SK-N-SH (cell line): ENCODE measurements around the gene MTUS2.

Experiments used
- EP300 ChIP-seq, 2 experiments: IDR thresholded peaks; 2 replicates each; pipeline versions ENCODE4 v1.4.0 to v1.6.1; 2012; ENCODE audit warnings: borderline replicate concordance in 1 of 2, low read depth in 1 of 2, low read length in 1 of 2
- FOSL2 ChIP-seq: IDR thresholded peaks from 2 replicates; pipeline ENCODE4 v1.4.0; 2012; ENCODE audit warnings: low read depth, mild to moderate bottlenecking, moderate library complexity, borderline replicate concordance
- FOXM1 ChIP-seq: IDR thresholded peaks from 2 replicates; pipeline ENCODE4 v1.4.0; 2012; ENCODE audit warnings: low read depth, mild to moderate bottlenecking
- GABPA ChIP-seq: IDR thresholded peaks from 2 replicates; pipeline ENCODE4 v1.4.0; 2012; ENCODE audit warnings: low read depth, mild to moderate bottlenecking
- MEF2A ChIP-seq: IDR thresholded peaks from 2 replicates; pipeline ENCODE4 v1.4.0; 2012; ENCODE audit warnings: low read depth, borderline replicate concordance
- POLR2AphosphoS5 ChIP-seq: IDR thresholded peaks from 2 replicates; pipeline ENCODE4 v1.6.1; 2012; ENCODE audit warnings: low read depth, low read length
- SIN3A ChIP-seq: IDR thresholded peaks from 2 replicates; pipeline ENCODE4 v1.6.1; 2012; ENCODE audit warnings: low read depth, mild to moderate bottlenecking, low read length, moderate library complexity, borderline replicate concordance
- SMC3 ChIP-seq: IDR thresholded peaks from 2 replicates; pipeline ENCODE4 v1.6.1; 2012; ENCODE audit warnings: low read depth, low read length, improper control_type of control experiment
- TEAD4 ChIP-seq: IDR thresholded peaks from 2 replicates; pipeline ENCODE4 v1.4.0; 2012; ENCODE audit warnings: mild to moderate bottlenecking, borderline replicate concordance; ENCODE audit not compliant: insufficient read depth
- TF ChIP-seq, protein P1 (sequence below): IDR thresholded peaks from 2 replicates; pipeline ENCODE4 v1.6.1; 2012; ENCODE audit warnings: mild to moderate bottlenecking, low read depth, low read length, moderate library complexity
- TF ChIP-seq, protein P2 (sequence below): fragments of 200-600 bp; sonication (generic); IDR thresholded peaks from 2 replicates; pipeline ENCODE4 v1.6.1; 2017; ENCODE audit warnings: antibody characterized with exemption, mild to moderate bottlenecking, moderate library complexity
- TF ChIP-seq, protein P3 (sequence below): IDR thresholded peaks from 2 replicates; pipeline ENCODE4 v1.4.0; 2012; ENCODE audit warnings: low read depth, borderline replicate concordance

DNA sequence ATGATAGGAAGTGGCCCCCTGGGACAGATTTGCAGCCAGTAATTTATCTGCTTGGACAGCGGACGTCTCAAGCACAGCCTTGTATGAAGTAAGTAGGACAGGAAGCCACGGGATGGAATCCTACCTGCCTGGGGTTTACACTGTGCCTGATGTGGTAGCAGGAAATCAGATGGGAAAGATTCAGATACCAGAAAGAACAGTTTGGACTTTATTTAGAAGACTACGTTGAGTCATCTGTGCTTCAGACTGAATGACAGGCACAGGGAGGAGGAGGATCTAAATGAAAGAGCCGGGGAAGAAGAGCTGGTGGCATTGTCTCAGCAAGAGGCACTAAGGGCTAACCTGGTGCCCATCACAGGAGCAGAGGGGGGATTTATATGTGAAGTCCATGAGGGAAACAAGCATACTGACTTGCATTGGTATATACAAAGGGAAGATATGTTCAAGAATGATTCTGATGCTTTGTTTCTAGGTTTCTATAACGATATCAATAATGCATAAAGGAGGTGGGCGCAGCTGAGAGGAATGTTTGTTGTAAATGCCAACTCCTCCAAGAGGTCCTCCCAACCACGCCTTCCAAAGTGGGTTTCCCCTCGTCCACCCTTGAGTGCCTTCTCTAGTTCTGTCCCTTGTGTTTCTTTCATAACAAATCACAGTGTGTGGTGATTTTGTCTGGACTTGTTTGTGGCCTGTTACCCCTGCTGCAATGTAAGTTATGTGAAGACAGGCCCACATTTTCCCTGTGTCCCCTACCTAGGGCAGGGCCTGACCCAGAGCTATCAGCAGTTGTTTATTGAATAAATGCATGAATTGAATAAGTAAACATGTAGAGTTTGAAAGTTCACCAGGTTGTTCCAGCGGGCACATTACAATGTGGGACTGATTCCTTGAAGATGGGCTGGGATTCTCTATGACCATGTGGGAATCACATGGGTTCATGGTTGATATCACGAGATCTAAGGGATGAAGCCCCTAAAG lies 446.9 kb downstream of the MTUS2 start:
- TF ChIP-seq, protein P1, sequence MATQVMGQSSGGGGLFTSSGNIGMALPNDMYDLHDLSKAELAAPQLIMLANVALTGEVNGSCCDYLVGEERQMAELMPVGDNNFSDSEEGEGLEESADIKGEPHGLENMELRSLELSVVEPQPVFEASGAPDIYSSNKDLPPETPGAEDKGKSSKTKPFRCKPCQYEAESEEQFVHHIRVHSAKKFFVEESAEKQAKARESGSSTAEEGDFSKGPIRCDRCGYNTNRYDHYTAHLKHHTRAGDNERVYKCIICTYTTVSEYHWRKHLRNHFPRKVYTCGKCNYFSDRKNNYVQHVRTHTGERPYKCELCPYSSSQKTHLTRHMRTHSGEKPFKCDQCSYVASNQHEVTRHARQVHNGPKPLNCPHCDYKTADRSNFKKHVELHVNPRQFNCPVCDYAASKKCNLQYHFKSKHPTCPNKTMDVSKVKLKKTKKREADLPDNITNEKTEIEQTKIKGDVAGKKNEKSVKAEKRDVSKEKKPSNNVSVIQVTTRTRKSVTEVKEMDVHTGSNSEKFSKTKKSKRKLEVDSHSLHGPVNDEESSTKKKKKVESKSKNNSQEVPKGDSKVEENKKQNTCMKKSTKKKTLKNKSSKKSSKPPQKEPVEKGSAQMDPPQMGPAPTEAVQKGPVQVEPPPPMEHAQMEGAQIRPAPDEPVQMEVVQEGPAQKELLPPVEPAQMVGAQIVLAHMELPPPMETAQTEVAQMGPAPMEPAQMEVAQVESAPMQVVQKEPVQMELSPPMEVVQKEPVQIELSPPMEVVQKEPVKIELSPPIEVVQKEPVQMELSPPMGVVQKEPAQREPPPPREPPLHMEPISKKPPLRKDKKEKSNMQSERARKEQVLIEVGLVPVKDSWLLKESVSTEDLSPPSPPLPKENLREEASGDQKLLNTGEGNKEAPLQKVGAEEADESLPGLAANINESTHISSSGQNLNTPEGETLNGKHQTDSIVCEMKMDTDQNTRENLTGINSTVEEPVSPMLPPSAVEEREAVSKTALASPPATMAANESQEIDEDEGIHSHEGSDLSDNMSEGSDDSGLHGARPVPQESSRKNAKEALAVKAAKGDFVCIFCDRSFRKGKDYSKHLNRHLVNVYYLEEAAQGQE: no peak
- TF ChIP-seq GABPA (no peak), EP300 (IDR thresholded peaks at IDR 0.05; ENCODE audit: borderline replicate concordance in 1 of 2, low read depth in 1 of 2, low read length in 1 of 2) (no peak), MEF2A (no peak), FOSL2 (no peak), POLR2AphosphoS5 (no peak), FOXM1 (no peak), SIN3A (no peak), TEAD4 (no peak), SMC3 (no peak)
- TF ChIP-seq, protein P2, sequence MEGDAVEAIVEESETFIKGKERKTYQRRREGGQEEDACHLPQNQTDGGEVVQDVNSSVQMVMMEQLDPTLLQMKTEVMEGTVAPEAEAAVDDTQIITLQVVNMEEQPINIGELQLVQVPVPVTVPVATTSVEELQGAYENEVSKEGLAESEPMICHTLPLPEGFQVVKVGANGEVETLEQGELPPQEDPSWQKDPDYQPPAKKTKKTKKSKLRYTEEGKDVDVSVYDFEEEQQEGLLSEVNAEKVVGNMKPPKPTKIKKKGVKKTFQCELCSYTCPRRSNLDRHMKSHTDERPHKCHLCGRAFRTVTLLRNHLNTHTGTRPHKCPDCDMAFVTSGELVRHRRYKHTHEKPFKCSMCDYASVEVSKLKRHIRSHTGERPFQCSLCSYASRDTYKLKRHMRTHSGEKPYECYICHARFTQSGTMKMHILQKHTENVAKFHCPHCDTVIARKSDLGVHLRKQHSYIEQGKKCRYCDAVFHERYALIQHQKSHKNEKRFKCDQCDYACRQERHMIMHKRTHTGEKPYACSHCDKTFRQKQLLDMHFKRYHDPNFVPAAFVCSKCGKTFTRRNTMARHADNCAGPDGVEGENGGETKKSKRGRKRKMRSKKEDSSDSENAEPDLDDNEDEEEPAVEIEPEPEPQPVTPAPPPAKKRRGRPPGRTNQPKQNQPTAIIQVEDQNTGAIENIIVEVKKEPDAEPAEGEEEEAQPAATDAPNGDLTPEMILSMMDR: no peak
- TF ChIP-seq, protein P3, sequence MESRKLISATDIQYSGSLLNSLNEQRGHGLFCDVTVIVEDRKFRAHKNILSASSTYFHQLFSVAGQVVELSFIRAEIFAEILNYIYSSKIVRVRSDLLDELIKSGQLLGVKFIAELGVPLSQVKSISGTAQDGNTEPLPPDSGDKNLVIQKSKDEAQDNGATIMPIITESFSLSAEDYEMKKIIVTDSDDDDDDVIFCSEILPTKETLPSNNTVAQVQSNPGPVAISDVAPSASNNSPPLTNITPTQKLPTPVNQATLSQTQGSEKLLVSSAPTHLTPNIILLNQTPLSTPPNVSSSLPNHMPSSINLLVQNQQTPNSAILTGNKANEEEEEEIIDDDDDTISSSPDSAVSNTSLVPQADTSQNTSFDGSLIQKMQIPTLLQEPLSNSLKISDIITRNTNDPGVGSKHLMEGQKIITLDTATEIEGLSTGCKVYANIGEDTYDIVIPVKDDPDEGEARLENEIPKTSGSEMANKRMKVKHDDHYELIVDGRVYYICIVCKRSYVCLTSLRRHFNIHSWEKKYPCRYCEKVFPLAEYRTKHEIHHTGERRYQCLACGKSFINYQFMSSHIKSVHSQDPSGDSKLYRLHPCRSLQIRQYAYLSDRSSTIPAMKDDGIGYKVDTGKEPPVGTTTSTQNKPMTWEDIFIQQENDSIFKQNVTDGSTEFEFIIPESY: no peak
